H1 (cell line): Measurements from ENCODE around the gene SCAMP2. TPM values are rescaled to one million over a fixed set of nuclear protein-coding genes. Genes with fewer than 3 reads are reported as not detected.

ENCODE experiments used
- CTCF ChIA-PET: fragments of 300-600 bp; sonication (Branson Sonifier 250); formaldehyde crosslinking; loops from one replicate; lab custom pipeline; 2021; ENCODE audit not compliant: partially characterized antibody; lab: Charles Lee
- POLR2A ChIA-PET: fragments of 300-600 bp; sonication (Branson Sonifier 250); formaldehyde crosslinking; loops from one replicate; lab custom pipeline; 2021; ENCODE audit warnings: inconsistent platforms; ENCODE audit not compliant: partially characterized antibody; lab: Charles Lee
- DNase-seq, 2 experiments: peaks; one replicate each; pipeline versions ENCODE4 v3.0.0 to v3.0.0-alpha.2; 2010 to 2022; ENCODE audit warnings: low spot score in 2 of 2, low read depth in 1 of 2, mixed read lengths in 1 of 2
- FAIRE-seq: peaks from 2 replicates; lab custom pipeline; 2011; peaks lifted over from hg19 to GRCh38; lab: Jason Lieb, UNC
- H2AFZ ChIP-seq: 2 replicates; pipeline ENCODE4 v1.8.1; 2012; ENCODE audit warnings: low read length, inconsistent platforms
- H2AK5ac ChIP-seq: 2 replicates; pipeline ENCODE4 v1.6.1; 2013; ENCODE audit warnings: low read depth, low read length
- H2BK120ac ChIP-seq: replicated peaks from 2 replicates; pipeline ENCODE3; 2013; ENCODE audit warnings: low read depth, low read length, inconsistent platforms
- H2BK12ac ChIP-seq: 2 replicates; pipeline ENCODE4 v1.6.1; 2013; ENCODE audit warnings: low read depth, low read length
- H2BK15ac ChIP-seq: 2 replicates; pipeline ENCODE4 v1.6.1; 2013; ENCODE audit warnings: low read length
- H2BK20ac ChIP-seq: 2 replicates; pipeline ENCODE4 v1.6.1; 2013; ENCODE audit warnings: low read length
- H2BK5ac ChIP-seq: 2 replicates; pipeline ENCODE4 v1.6.1; 2013; ENCODE audit warnings: low read depth, low read length
- H3K14ac ChIP-seq: 2 replicates; pipeline ENCODE4 v1.6.1; 2013; ENCODE audit warnings: inconsistent platforms; ENCODE audit not compliant: insufficient read length
- H3K18ac ChIP-seq: 2 replicates; pipeline ENCODE4 v1.6.1; 2013; ENCODE audit warnings: low read length; ENCODE audit errors: extremely low read depth
- H3K23ac ChIP-seq: 2 replicates; pipeline ENCODE4 v1.6.1; 2013; ENCODE audit warnings: inconsistent platforms; ENCODE audit not compliant: insufficient read length
- H3K23me2 ChIP-seq: 2 replicates; pipeline ENCODE4 v1.6.1; 2013; ENCODE audit warnings: low read depth, low read length
- H3K27ac ChIP-seq: 2 replicates; pipeline ENCODE4 v1.6.1; 2011; ENCODE audit warnings: low read depth, low read length, inconsistent platforms
- H3K27me3 ChIP-seq, 4 experiments: replicated peaks in 1 of 4; 1 replicate in 1 of 4; 2 replicates in 3 of 4; pipeline versions ENCODE4 v1.6.1 to v1.8.1; 2011 to 2013; ENCODE audit warnings: low read length in 3 of 4, mild to moderate bottlenecking in 3 of 4, inconsistent platforms in 2 of 4, mixed read lengths in 2 of 4, moderate library complexity in 1 of 4; ENCODE audit not compliant: control insufficient read depth in 3 of 4, insufficient read depth in 3 of 4; ENCODE audit errors: extremely low read depth in 1 of 4
- H3K36me3 ChIP-seq, 4 experiments: 2 replicates each; pipeline versions ENCODE4 v1.6.1 to v1.8.1; 2011 to 2013; ENCODE audit warnings: mild to moderate bottlenecking in 4 of 4, low read length in 3 of 4, moderate library complexity in 2 of 4, control low read depth in 1 of 4, inconsistent platforms in 1 of 4; ENCODE audit not compliant: insufficient read depth in 4 of 4, control insufficient read depth in 2 of 4
- H3K4ac ChIP-seq: replicated peaks from 2 replicates; pipeline ENCODE3; 2013; ENCODE audit warnings: low read length, low read depth, mixed read lengths, inconsistent platforms; ENCODE audit not compliant: insufficient read length
- H3K4me1 ChIP-seq, 4 experiments: replicated peaks in 1 of 4; 1 replicate in 1 of 4; 2 replicates in 3 of 4; pipeline versions ENCODE4 v1.6.1 to v1.8.1; 2011 to 2013; ENCODE audit warnings: low read length in 3 of 4, inconsistent platforms in 2 of 4, mixed read lengths in 1 of 4; ENCODE audit not compliant: insufficient read depth in 4 of 4, control insufficient read depth in 3 of 4
- H3K4me2 ChIP-seq, 2 experiments: 2 replicates each; pipeline versions ENCODE4 v1.6.1 to v1.8.1; 2011 to 2013; ENCODE audit warnings: low read depth in 2 of 2, low read length in 2 of 2, control low read depth in 1 of 2, inconsistent platforms in 1 of 2, mild to moderate bottlenecking in 1 of 2; ENCODE audit not compliant: insufficient read depth in 1 of 2
- H3K4me3 ChIP-seq, 4 experiments: fragments of 200-600, 300-600 bp in 1 of 4; sonication (generic), shearing (Covaris generic), sonication (Bioruptor Twin) in 1 of 4; 2 replicates each; pipeline versions ENCODE4 v1.5.1 to v1.8.1; 2011 to 2016; ENCODE audit warnings: low read length in 4 of 4, low read depth in 3 of 4, control low read depth in 2 of 4, inconsistent platforms in 2 of 4, mild to moderate bottlenecking in 2 of 4, mixed read lengths in 1 of 4, moderate library complexity in 1 of 4; ENCODE audit not compliant: insufficient read depth in 2 of 4; ENCODE audit errors: extremely low read depth in 1 of 4
- H3K56ac ChIP-seq: replicated peaks from 2 replicates; pipeline ENCODE3; 2013; ENCODE audit warnings: low read depth, mild to moderate bottlenecking, mixed read lengths, low read length, inconsistent platforms; ENCODE audit not compliant: insufficient read length
- H3K79me1 ChIP-seq: 2 replicates; pipeline ENCODE4 v1.6.1; 2013; ENCODE audit warnings: low read depth, low read length, control low read depth
- H3K79me2 ChIP-seq, 2 experiments: 2 replicates each; pipeline versions ENCODE4 v1.6.1 to v1.8.1; 2012 to 2013; ENCODE audit warnings: low read length in 2 of 2, mild to moderate bottlenecking in 2 of 2, inconsistent platforms in 1 of 2; ENCODE audit not compliant: insufficient read depth in 2 of 2, control insufficient read depth in 1 of 2
- H3K9ac ChIP-seq, 4 experiments: replicated peaks in 1 of 4; 1 replicate in 1 of 4; 2 replicates in 3 of 4; pipeline versions ENCODE4 v1.6.1 to v1.8.1; 2011 to 2013; ENCODE audit warnings: low read depth in 3 of 4, low read length in 3 of 4, control low read depth in 2 of 4, mild to moderate bottlenecking in 2 of 4, moderate library complexity in 2 of 4, inconsistent platforms in 1 of 4; ENCODE audit errors: extremely low read depth in 1 of 4
- H3K9me3 ChIP-seq, 2 experiments: 2 replicates each; pipeline versions ENCODE4 v1.6.1 to v1.8.1; 2012 to 2013; ENCODE audit warnings: mild to moderate bottlenecking in 2 of 2, moderate library complexity in 2 of 2, control low read depth in 1 of 2, inconsistent platforms in 1 of 2, low read depth in 1 of 2, low read length in 1 of 2, mixed read lengths in 1 of 2; ENCODE audit not compliant: insufficient read depth in 2 of 2
- H4K20me1 ChIP-seq, 2 experiments: replicated peaks in 1 of 2; 2 replicates each; pipeline versions ENCODE3 to v1.8.1; 2011 to 2013; ENCODE audit warnings: inconsistent platforms in 2 of 2, low read length in 2 of 2, mild to moderate bottlenecking in 1 of 2; ENCODE audit not compliant: insufficient read depth in 2 of 2, control insufficient read depth in 1 of 2
- H4K5ac ChIP-seq: 2 replicates; pipeline ENCODE4 v1.6.1; 2013; ENCODE audit warnings: low read length, low read depth, mixed read lengths, inconsistent platforms; ENCODE audit not compliant: insufficient read length
- H4K8ac ChIP-seq: 2 replicates; pipeline ENCODE4 v1.8.0; 2013; ENCODE audit warnings: mild to moderate bottlenecking, moderate library complexity, low read length, inconsistent platforms; ENCODE audit not compliant: insufficient read depth; ENCODE audit errors: extremely low read depth
- H4K91ac ChIP-seq: replicated peaks from 2 replicates; pipeline ENCODE3; 2013; ENCODE audit warnings: low read length, mixed read lengths, inconsistent platforms; ENCODE audit not compliant: insufficient read length
- PHF8 ChIP-seq: fragments of 200-600 bp; sonication (generic); conservative IDR thresholded peaks from 2 replicates; pipeline ENCODE4 v1.7.1; 2012; ENCODE audit warnings: low read depth, mild to moderate bottlenecking, inconsistent platforms, low read length, moderate library complexity
- ZNF274 ChIP-seq: IDR thresholded peaks from 2 replicates; pipeline ENCODE4 v1.7.0; 2012; ENCODE audit warnings: low read length, borderline replicate concordance; ENCODE audit errors: extremely low read depth
- WGBS, 2 experiments: shearing (Covaris generic) in 1 of 2; methylation state at CpG; one replicate each; pipeline versions ENCODE4 v1.1.6 to v1.1.7; 2013 to 2015; ENCODE audit warnings: low lambda C conversion rate in 2 of 2, mixed read lengths in 2 of 2, inconsistent platforms in 1 of 2, low coverage in 1 of 2, missing lambda C conversion rate in 1 of 2; ENCODE audit not compliant: insufficient replicate concordance in 2 of 2, insufficient coverage in 1 of 2, insufficient read length in 1 of 2; ENCODE audit errors: extremely low coverage in 1 of 2, missing lambda C conversion rate in 1 of 2; 5-methylcytosine and 5-hydroxymethylcytosine counted together
- polyA plus RNA-seq, 7 experiments: library from polyadenylated mRNA; depleted of rRNA in 3 of 7; stranded (reverse) in 5 of 7; unstranded in 2 of 7; fragments of >200 nt in 5 of 7; fragments of 200-250 nt in 2 of 7; gene quantifications; 1 replicate in 5 of 7; 2 replicates in 1 of 7; 4 replicates in 1 of 7; pipeline versions ENCODE4 v1.2.1 to v1.2.3, GENCODE V29; 2011 to 2013; ENCODE audit warnings: missing spikeins in 2 of 7, mixed read lengths in 2 of 7
- total RNA-seq: library from RNA; stranded (reverse); fragmentation: NEBNext Ultra II Directional; extraction: Animal tissue kit (Norgen Biotek cat#: 25700); gene quantifications from 2 replicates; pipeline ENCODE4 v1.2.1, GENCODE V29; 2021
- TF ChIP-seq, protein P1 (sequence below): IDR thresholded peaks from 2 replicates; pipeline ENCODE4 v1.6.1; 2012; ENCODE audit warnings: inconsistent platforms

SCAMP2 gene
- total and polyA plus RNA-seq, 2 of the 8 experiments (the other 6 are each of a cell fraction or from before 2014, with no cell fraction given): 41.7 to 131 TPM

DNA sequence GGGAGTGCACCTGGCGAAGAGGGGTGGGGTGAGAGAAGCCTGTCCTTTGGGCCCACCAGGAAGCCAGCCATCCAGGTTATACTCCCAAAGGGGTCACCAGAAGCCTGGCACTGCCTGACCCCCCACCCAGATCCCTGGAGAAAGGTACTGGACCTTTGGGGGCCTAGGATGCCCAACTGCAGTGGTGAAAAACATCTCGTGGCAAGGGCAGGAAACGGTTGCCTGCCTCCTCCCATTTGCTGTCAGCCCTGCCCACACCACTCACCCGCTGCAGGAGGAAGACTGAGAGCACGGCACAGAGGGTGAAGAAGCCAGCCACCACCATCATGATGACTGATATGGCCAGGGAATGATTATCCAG lies 28.0 kb downstream of the SCAMP2 start:
- no peak overlapping the region for H3K23ac ChIP-seq
- no peak for DNase-seq
- no peak overlapping the region for H3K4me2 ChIP-seq
- no peaks in the 10 kb centered on the region for H3K27me3 ChIP-seq
- H2BK20ac ChIP-seq: no peak overlapping the region
- H3K4me1 ChIP-seq: peaks cover 0 to 13% (median 8%) of the 10 kb centered on the region in 4 experiments; a peak in 6 of 7 replicates
- H3K9ac ChIP-seq: no peak overlapping the region
- no peak overlapping the region for H3K14ac ChIP-seq
- no peak overlapping the region for H2BK5ac ChIP-seq
- H3K23me2 ChIP-seq: peaks cover 7% of the 10 kb centered on the region; the same call in 1 of the 2 replicates
- no peak overlapping the region for H3K56ac ChIP-seq
- H4K91ac ChIP-seq: no peak overlapping the region
- H3K27ac ChIP-seq: no peak overlapping the region
- no peak overlapping the region for H2AK5ac ChIP-seq
- CTCF ChIA-PET: interaction anchor here (0.8 to 2.5 kb wide), 13 partner anchors 9 to 150 kb away, joined by 3 to 24 read pairs (median 4); partner anchors contain the start of gene SCAMP5
- H3K9me3 ChIP-seq: no peaks in the 10 kb centered on the region
- H4K20me1 ChIP-seq: peaks cover 0 to 4% of the 10 kb centered on the region in 2 experiments
- H2AFZ ChIP-seq: no peak overlapping the region
- no peak overlapping the region for H3K4me3 ChIP-seq
- no peak overlapping the region for H2BK120ac ChIP-seq
- no peak overlapping the region for H2BK15ac ChIP-seq
- WGBS, 2 experiments: 88% methylated on average over 5 of the region's 5 CpGs; no CpG with 5 or more reads in 1 of the 2 experiments
- H3K4ac ChIP-seq: no peak overlapping the region
- H2BK12ac ChIP-seq: no peak overlapping the region
- H4K5ac ChIP-seq: no peak overlapping the region
- 0 out of 2 replicates have a peak, but pooled peaks cover 2% of the 10 kb centered on the region for H3K79me1 ChIP-seq
- H3K36me3 ChIP-seq: peaks cover 3 to 18% (median 9%) of the 10 kb centered on the region in 4 experiments; a peak in 6 of 8 replicates
- POLR2A ChIA-PET: interaction anchor here (0.8 to 1.3 kb wide), 4 partner anchors 9 to 62 kb away, joined by 3 to 6 read pairs (median 3); no protein-coding TSS in a partner anchor
- no peaks in the 10 kb centered on the region for H3K79me2 ChIP-seq
- FAIRE-seq: no peak
- H3K18ac ChIP-seq: no peak overlapping the region
- H4K8ac ChIP-seq: no peak overlapping the region
- TF ChIP-seq PHF8 (no peak), ZNF274 (no peak)
- TF ChIP-seq, protein P1, sequence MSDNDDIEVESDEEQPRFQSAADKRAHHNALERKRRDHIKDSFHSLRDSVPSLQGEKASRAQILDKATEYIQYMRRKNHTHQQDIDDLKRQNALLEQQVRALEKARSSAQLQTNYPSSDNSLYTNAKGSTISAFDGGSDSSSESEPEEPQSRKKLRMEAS: no peak
